GM12873 (cell line): ENCODE results near the gene PIH1D1.
A peak's percentile ranks its signal among the peaks of the same experiment; 100 is the strongest.

ENCODE experiments used
- CTCF ChIP-seq: IDR thresholded peaks from 2 replicates; pipeline ENCODE4 v1.5.1; 2012; ENCODE audit warnings: low read depth, mild to moderate bottlenecking, moderate library complexity, low read length, control low read depth; ENCODE audit not compliant: insufficient read depth; ENCODE audit errors: missing control alignments

The PIH1D1 gene

GRCh38 chr19:49448432-49448786 is 3.2 kb downstream of the PIH1D1 start:
- TF ChIP-seq CTCF = no peak

- no peak for TF ChIP-seq CTCF
Measured at GRCh38 chr19:49447485-49448431, 3.9 kb downstream of the PIH1D1 start.

GRCh38 chr19:49445997-49446396 is 5.6 kb downstream of the PIH1D1 start:
- no peak for TF ChIP-seq CTCF

GRCh38 chr19:49443366-49444099 is 8.1 kb downstream of the PIH1D1 start:
- peak; percentile 87 for TF ChIP-seq CTCF

GRCh38 chr19:49442771-49443365 is 8.7 kb downstream of the PIH1D1 start:
- TF ChIP-seq CTCF = no peak

GRCh38 chr19:49442354-49442753 is 9.3 kb downstream of the PIH1D1 start:
- TF ChIP-seq CTCF = no peak

- TF ChIP-seq CTCF = no peak
Measured at GRCh38 chr19:49441960-49442350, 9.7 kb downstream of the PIH1D1 start.
